AG10803 (cell line): ENCODE results near the gene FOXO6.

ENCODE experiments used
- DNase-seq: peaks from one replicate; pipeline ENCODE4 v3.0.0; 2010; ENCODE audit warnings: low read depth
- H3K4me3 ChIP-seq: 2 replicates; pipeline ENCODE4 v1.5.1; 2011; ENCODE audit warnings: mild to moderate bottlenecking, low read length, control low read depth
- TF ChIP-seq, protein P1 (sequence below): conservative IDR thresholded peaks from 2 replicates; pipeline ENCODE4 v1.5.1; 2011; ENCODE audit warnings: mild to moderate bottlenecking, low read length, control low read depth, inconsistent platforms

The FOXO6 gene

GRCh38 chr1:41427122-41427913, 66.1 kb downstream of the FOXO6 start:
- DNase-seq, result no peak
- TF ChIP-seq, protein P1, sequence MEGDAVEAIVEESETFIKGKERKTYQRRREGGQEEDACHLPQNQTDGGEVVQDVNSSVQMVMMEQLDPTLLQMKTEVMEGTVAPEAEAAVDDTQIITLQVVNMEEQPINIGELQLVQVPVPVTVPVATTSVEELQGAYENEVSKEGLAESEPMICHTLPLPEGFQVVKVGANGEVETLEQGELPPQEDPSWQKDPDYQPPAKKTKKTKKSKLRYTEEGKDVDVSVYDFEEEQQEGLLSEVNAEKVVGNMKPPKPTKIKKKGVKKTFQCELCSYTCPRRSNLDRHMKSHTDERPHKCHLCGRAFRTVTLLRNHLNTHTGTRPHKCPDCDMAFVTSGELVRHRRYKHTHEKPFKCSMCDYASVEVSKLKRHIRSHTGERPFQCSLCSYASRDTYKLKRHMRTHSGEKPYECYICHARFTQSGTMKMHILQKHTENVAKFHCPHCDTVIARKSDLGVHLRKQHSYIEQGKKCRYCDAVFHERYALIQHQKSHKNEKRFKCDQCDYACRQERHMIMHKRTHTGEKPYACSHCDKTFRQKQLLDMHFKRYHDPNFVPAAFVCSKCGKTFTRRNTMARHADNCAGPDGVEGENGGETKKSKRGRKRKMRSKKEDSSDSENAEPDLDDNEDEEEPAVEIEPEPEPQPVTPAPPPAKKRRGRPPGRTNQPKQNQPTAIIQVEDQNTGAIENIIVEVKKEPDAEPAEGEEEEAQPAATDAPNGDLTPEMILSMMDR, result no peak

DNA sequence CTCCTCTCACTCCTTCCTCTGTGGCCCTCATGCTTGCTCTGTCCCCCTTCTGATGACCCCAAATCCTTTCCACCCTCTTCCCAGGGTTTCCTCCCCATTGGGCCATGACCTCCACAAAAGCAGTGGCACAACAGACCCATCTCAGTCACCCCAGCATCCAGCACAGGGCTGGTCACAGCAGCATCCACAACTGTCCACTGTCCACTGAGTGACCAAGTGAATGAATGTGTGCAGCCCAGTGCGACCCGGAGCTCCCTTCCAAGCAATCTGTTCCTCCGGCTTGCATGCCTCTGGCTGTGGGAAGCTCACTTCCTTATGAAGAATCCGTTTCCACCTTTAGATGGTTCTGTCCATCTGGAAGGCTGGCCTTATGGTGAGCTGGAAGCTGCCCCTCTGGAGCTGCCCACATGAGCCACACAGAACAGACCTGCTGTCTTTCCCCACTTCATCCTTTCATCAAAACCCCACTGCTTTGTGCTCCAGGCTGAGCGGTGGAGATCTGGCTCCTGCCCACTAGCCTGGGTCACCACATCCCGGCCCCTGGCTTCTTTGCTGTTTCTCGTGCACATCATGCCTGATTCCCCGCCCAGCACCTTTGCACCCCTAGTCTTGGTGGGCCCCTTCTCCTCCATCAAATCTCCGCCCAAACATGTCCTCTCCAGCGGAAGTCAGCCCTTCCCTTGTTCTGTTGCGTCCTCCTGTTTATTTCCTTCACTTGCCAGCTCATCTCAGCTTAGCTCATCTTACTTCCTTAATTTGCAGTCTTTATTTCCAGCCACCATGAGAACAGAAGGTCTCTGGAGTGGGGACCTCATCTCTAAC, 66.9 kb downstream of the FOXO6 start:
- DNase-seq, result no peak
- no peak overlapping the region for H3K4me3 ChIP-seq
- TF ChIP-seq, protein P1, result no peak

More at GRCh38 chr1:41427122-41427913, 66.1 kb downstream of the FOXO6 start:
- no peak overlapping the region for H3K4me3 ChIP-seq

DNA sequence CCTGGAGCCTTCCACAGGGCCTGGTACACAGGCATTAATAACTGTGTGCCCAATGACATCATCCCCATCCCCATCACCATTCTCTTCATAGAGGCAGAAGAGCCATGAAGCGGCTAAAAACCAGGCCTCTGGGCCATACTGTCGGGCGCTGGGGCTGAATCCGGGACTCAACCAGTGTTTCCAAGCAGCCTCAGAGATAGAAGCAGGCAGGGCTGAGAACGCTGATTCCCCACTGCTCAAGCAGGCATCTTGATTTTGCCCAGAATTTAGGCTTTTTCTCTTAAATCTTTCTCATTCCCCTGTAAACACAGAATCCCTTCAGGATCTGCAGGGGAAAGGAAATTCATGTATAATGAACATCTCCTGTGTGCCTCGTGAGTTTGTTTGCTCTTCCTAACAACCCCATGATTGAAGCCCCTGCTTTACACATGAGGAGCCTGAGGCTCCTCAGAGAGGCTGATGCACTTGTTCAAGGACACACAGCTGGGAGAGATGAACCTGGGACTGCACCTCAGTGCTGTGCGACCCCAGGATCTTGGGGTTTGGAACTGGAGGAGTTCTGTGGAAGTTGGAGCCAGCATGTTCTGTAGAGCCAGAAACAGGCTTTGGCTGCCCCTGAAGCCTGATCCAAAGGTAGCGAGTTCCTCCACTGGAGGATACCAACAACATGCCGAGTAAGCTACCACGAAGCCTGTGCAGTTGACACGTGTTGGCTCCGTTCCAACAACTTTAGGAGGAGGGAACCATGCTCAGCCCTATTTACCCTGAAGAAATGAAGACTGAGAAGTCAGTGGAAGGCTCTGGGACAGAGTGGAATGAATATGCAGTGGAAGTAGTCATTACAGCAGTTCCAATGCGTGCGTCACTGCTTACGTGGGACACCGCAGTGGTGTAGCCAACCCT, 67.8 kb downstream of the FOXO6 start:
- TF ChIP-seq, protein P1, result no peak
- no peak for DNase-seq
- no peak overlapping the region for H3K4me3 ChIP-seq

- DNase-seq, result no peak
- TF ChIP-seq, protein P1, result no peak
- H3K4me3 ChIP-seq, result no peak overlapping the region
Measured at GRCh38 chr1:41429641-41430035, 68.4 kb downstream of the FOXO6 start.

DNA sequence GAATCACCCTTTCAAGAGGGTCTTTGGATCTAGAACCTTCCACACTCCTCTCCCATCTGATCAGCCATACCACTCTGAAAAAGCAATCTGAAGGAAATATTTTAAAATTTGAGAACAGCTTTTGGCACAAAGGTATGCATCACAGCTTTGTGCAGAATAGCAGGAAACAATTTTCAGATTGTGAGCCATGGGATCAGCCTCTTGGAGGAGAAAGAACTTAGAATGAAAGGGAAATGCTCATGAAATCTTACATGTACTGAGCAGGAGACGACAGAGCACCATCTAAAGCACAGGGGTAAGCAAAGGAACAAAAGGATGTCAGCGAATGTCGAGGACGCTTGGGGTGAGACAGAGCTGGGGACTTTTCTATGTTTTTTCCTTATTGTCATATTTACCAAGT, 68.8 kb downstream of the FOXO6 start:
- TF ChIP-seq, protein P1, result no peak
- no peak for DNase-seq
- no peak overlapping the region for H3K4me3 ChIP-seq

DNA sequence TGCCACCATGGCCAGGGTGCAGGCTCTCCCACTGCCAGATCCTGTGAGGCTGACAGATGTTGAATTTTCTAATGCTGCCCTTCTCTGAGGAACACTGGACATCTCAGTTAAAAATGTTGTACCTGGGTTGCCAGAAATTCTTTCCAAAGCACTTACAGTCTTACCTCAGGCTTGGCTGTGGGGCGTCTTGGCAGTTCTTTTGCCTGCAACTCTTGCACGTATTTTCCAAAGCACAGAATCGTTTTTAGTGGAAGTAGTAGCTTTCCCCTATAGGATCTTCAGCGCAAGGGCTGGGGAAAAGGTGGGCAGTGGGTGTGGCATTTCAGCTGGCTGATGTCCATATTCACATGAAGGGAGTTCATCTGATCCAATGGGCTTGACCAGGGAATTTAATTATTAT, 69.3 kb downstream of the FOXO6 start:
- H3K4me3 ChIP-seq, result no peak overlapping the region
- no peak for DNase-seq

More for the DNA sequence above, 69.3 kb downstream of the FOXO6 start:
- TF ChIP-seq, protein P1, result no peak
